Osteoblast (primary cell): Measurements from ENCODE around the gene CBX1. TPM values are rescaled to one million over a fixed set of nuclear protein-coding genes. Genes with fewer than 3 reads are reported as not detected.

ENCODE experiments used
- DNase-seq: peaks from one replicate; pipeline ENCODE4 v3.0.0; 2011; ENCODE audit warnings: low spot score, mixed read lengths; ENCODE audit not compliant: insufficient read length; ENCODE audit errors: missing footprints
- H2AFZ ChIP-seq: 2 replicates; pipeline ENCODE4 v1.6.0; 2011; ENCODE audit warnings: mild to moderate bottlenecking, low read length
- H3K27ac ChIP-seq: 2 replicates; pipeline ENCODE4 v1.5.1; 2011; ENCODE audit warnings: mild to moderate bottlenecking, low read depth, low read length, moderate library complexity
- H3K27me3 ChIP-seq: 2 replicates; pipeline ENCODE4 v1.6.0; 2012; ENCODE audit warnings: mild to moderate bottlenecking, control low read depth, inconsistent platforms, low read length, moderate library complexity; ENCODE audit not compliant: insufficient read depth
- H3K36me3 ChIP-seq: 2 replicates; pipeline ENCODE4 v1.5.1; 2011; ENCODE audit warnings: mild to moderate bottlenecking, low read length, control low read depth, moderate library complexity; ENCODE audit not compliant: insufficient read depth
- H3K4me1 ChIP-seq: 2 replicates; pipeline ENCODE4 v1.5.1; 2011; ENCODE audit warnings: mild to moderate bottlenecking, low read length, control low read depth, moderate library complexity; ENCODE audit not compliant: insufficient read depth
- H3K4me2 ChIP-seq: 2 replicates; pipeline ENCODE4 v1.6.0; 2011; ENCODE audit warnings: mild to moderate bottlenecking, low read length; ENCODE audit not compliant: insufficient read depth
- H3K4me3 ChIP-seq: fragments of 200-600 bp; sonication (generic); 3 replicates; pipeline ENCODE4 v1.5.1; 2012; ENCODE audit warnings: mild to moderate bottlenecking, low read length, inconsistent platforms; ENCODE audit not compliant: insufficient read depth
- H3K79me2 ChIP-seq: 2 replicates; pipeline ENCODE4 v1.6.0; 2012; ENCODE audit warnings: mild to moderate bottlenecking, low read length, control low read depth, inconsistent platforms; ENCODE audit not compliant: insufficient read depth
- H3K9me3 ChIP-seq: 2 replicates; pipeline ENCODE4 v1.5.1; 2011; ENCODE audit warnings: low read depth, low read length, control low read depth
- H4K20me1 ChIP-seq: 2 replicates; pipeline ENCODE4 v1.6.0; 2012; ENCODE audit warnings: mild to moderate bottlenecking, low read length, control low read depth; ENCODE audit not compliant: insufficient read depth
- small RNA-seq: library from RNA; depleted of rRNA; stranded (forward); fragments of <200 nt; gene quantifications from one replicate; pipeline ENCODE3, GENCODE V24; 2012
- total RNA-seq: library from RNA; depleted of rRNA; stranded (reverse); fragments of >200 nt; gene quantifications from 2 replicates; pipeline ENCODE4 v1.2.3, GENCODE V29; 2012
- TF ChIP-seq, protein P1 (sequence below): IDR thresholded peaks from 2 replicates; pipeline ENCODE4 v1.5.1; 2011; ENCODE audit warnings: mild to moderate bottlenecking, low read depth, low read length, moderate library complexity; ENCODE audit errors: extremely low read depth

CBX1 gene
- total RNA-seq, 1 donor = 30.0 TPM

DNA sequence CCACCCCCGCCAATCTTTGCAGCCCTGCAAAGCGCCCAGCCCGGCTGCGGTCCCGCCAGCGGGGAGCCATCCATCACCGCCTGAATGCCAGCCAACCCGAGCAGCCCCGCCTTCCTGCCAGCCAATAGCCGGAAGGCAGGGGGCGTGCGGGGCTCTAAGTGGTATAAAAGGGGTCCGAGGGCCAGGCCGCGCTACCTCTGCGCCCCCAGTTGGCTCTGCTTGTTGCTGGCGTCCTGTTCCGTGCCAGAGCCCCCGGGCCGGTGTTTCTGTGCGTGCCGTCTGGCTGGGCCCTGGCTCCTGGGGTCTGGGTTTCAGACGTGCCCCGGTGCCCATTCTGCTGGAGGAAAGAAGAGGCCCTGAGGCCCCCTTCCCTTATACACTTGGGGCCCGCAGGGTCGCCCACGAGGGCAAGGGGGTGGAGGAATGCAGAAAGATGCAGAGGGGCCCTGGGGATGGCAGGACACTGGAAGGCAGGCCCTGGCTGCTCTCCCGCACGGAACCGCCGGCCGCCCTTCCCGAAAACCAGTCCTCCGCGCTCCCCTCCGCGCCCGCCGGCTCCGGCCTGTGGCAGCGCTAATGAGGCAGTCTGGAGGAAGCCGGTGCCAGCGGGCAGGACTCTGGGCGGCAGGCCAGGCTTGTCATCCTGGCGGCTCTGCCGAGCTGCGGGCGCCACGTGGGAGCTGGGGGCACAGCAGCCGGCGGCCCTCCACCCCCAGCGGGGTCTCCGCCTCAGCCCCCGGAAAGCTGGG lies 77.7 kb downstream of the CBX1 start:
- peak; percentile 96 for DNase-seq
- Histone ChIP-seq H3K27ac (peak overlapping the region; percentile 64), H3K4me2 (peak overlapping the region; percentile 98), H4K20me1 (no peaks in the 10 kb centered on the region), H2AFZ (peak overlapping the region; percentile 74), H3K79me2 (no peaks in the 10 kb centered on the region), H3K27me3 (no peaks in the 10 kb centered on the region), H3K9me3 (no peaks in the 10 kb centered on the region), H3K4me1 (peaks cover 34% of the 10 kb centered on the region), H3K36me3 (no peaks in the 10 kb centered on the region), H3K4me3 (peak overlapping the region; percentile 67)
- TF ChIP-seq, protein P1, sequence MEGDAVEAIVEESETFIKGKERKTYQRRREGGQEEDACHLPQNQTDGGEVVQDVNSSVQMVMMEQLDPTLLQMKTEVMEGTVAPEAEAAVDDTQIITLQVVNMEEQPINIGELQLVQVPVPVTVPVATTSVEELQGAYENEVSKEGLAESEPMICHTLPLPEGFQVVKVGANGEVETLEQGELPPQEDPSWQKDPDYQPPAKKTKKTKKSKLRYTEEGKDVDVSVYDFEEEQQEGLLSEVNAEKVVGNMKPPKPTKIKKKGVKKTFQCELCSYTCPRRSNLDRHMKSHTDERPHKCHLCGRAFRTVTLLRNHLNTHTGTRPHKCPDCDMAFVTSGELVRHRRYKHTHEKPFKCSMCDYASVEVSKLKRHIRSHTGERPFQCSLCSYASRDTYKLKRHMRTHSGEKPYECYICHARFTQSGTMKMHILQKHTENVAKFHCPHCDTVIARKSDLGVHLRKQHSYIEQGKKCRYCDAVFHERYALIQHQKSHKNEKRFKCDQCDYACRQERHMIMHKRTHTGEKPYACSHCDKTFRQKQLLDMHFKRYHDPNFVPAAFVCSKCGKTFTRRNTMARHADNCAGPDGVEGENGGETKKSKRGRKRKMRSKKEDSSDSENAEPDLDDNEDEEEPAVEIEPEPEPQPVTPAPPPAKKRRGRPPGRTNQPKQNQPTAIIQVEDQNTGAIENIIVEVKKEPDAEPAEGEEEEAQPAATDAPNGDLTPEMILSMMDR = peak; percentile 14

DNA sequence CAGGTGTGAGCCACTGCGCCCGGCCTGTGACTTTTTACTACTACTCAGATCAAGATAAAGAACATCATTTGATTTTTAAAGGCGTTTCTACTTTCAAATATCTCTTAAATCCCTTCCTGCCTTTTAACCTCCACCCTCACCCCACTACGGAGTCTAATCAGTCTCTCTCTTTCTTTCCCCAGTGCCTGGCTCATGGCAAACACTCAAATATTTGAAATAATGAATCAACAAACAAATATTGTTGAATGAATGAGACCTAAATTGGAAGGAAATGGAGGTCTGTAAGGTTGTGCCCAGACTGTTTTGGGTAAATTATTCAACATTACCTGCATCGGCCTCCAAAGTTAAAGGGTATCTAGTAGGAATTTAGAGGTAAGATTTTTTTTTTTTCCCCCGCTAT lies 78.4 kb downstream of the CBX1 start:
- Histone ChIP-seq H3K27me3 (no peaks in the 10 kb centered on the region), H3K27ac (no peak overlapping the region), H3K9me3 (no peaks in the 10 kb centered on the region), H2AFZ (no peak overlapping the region), H3K36me3 (no peaks in the 10 kb centered on the region), H3K4me1 (peaks cover 34% of the 10 kb centered on the region), H4K20me1 (no peaks in the 10 kb centered on the region), H3K4me3 (no peak overlapping the region), H3K4me2 (peak overlapping the region; percentile 98), H3K79me2 (no peaks in the 10 kb centered on the region)
- TF ChIP-seq, protein P1 = no peak
- DNase-seq = no peak

DNA sequence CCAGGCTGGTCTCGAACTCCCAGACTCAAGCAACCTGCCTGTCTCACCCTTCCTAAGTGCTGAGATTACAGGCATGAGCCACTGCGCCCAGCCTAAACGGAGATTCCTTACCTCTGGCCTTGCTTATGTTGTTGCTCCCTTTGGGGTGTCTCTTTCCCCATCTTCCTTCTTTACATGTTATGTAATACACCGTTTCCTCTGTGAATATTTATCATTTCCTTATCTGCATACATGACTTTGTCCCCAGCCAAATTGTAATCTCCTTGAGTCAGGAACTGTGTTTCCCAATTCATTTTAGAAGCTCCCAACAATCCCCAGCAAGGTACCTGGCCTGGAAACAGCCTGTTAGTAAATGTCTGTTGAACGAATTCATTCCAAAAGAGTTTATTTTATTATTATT lies 79.3 kb downstream of the CBX1 start:
- Histone ChIP-seq H3K27me3 (no peaks in the 10 kb centered on the region), H4K20me1 (no peaks in the 10 kb centered on the region), H3K4me3 (no peak overlapping the region), H3K4me2 (no peak overlapping the region), H3K27ac (no peak overlapping the region), H2AFZ (no peak overlapping the region), H3K9me3 (no peaks in the 10 kb centered on the region), H3K4me1 (peaks cover 33% of the 10 kb centered on the region), H3K36me3 (no peaks in the 10 kb centered on the region), H3K79me2 (no peaks in the 10 kb centered on the region)
- no peak for DNase-seq
- TF ChIP-seq, protein P1 = no peak

Small RNAs within 50 kb of the gene (small RNA-seq; reads per million reads assigned to genes)
- gene AC004477.2 (not detected), gene MIR152 (3,912 reads per million, percentile 100 among the genes with 10 or more reads in this experiment), gene RNU6-1201P (not detected)

Other genes with a start within 250 kb of the CBX1 start
- 2.4 and 2.5 TPM in 2 replicates for gene SP2, start 205.2 kb downstream of the CBX1 start, total RNA-seq
- 31.5 and 32.4 TPM in 2 replicates for gene PNPO, start 159.9 kb downstream of the CBX1 start, total RNA-seq
- not detected in 2 replicates for gene PRR15L, start 143.6 kb downstream of the CBX1 start, total RNA-seq
- gene CDK5RAP3, start 130.4 kb downstream of the CBX1 start, total RNA-seq = 46.6 and 50.3 TPM in 2 replicates
- gene COPZ2, start 63.7 kb downstream of the CBX1 start, total RNA-seq = 117 and 121 TPM in 2 replicates
- 144 and 165 TPM in 2 replicates for gene NFE2L1, start 53.1 kb downstream of the CBX1 start, total RNA-seq
- 13.6 and 20.6 TPM in 2 replicates for gene SNX11, start 6.3 kb upstream of the CBX1 start, total RNA-seq